ENCODE data around the gene CACNA1S.

CACNA1S gene

DNA sequence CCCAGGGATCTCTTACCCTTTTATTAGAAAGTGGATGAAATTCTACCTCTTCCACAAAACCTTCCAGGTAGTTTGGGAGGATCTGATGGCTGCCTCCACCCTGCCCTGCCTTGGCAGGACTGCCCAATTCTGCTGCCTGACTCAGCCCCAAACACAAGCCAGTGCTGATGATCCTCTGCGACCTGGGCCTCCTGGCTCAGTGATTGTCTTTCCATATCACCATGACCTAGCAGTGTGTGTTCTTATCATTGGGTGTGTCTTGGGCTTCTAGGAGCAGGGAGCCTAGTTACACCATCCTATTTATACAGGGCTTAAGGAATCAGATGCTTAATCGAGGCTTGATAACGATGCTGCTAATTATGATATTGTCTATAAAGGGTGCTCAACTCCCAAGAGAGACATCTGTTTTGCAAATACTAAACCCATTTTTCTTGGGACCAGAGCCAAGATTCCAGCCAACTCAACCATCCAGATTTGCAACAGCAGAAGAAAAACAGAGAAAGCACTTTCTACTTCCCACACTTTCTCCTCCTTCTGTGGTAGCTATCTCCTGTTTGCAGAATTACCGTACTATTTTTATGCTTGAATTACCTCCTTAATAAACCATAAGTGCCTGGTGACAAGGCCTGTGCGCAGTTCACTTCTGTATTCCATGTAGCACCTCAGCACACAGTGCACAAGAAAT lies 52.2 kb downstream of the CACNA1S start:
- FAIRE-seq = no peak

DNA sequence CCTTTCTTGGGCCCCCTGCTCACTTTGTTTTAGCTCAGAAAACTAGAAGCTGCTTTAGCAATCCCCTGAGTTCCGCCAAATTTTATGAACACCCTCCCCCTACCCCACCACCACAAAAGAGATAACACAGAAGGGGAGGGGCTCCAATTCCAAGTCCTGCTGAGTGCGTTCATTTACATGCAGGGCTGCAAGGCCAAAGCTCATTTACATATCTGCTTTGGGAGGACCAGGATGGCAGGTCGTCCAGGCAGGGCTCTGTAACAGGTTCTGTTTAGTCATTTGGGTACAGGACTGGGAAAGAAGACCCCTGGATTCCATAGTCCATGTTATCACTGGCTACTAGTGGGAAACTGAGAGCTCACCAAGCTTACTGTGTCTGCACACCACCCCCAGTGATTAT lies 52.8 kb downstream of the CACNA1S start:
- FAIRE-seq = no peak

DNA sequence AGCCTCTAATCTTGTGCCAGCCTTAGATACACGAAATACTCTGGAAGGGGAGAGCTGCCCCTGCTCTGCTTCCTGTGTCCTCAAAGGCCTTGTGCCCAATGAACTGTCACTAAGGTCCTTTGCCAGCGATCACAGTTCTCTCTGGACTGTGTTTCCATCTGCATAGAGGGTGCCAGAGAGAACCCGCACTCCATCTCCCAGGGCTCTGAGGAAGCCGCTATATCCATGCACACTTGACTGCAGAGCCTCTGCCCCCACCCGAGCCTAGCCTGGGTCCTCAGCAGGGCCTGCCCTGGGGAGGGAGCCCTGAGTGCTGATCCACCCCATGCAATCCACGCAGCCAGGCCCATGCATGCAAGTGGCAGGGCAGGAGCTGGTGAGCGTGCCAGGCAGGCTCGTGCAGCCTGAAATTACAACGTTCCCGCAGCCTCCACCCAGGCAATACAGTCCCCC lies 58.1 kb downstream of the CACNA1S start:
- FAIRE-seq = no peak

DNA sequence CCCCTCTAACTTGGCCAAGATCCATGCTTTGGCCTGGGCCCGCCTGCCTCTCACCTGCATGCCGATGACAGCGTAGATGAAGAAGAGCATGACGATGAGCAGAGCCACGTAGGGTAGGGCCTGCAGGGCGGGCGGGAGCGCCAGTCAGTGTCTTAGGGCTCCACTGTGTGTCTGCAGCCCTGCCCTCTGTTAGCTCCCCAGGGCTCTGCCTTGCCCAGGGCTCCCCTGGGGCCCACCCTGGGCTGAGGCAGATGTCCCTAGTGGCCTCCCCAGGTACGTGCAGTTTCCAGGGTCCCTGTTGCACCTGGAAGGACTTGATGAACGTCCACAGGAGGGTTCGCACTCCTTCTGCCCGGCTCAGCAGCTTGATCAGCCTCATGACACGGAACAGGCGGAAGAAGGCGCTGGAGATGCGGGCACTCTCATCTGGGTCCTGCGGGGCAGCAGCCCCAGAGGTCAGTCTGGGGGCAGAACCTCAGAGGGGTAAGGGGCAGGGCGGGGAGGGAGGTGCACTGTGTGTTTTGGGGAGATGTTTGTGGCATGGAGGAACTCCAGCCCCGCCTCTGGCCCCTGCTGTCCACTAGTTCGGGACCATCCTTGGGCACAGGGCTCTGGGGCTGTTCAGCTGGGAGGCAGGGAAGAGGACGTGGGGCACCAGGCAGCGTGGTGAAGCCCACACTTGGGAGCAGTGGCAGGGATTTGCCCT lies 58.9 kb downstream of the CACNA1S start:
- FAIRE-seq = no peak

DNA sequence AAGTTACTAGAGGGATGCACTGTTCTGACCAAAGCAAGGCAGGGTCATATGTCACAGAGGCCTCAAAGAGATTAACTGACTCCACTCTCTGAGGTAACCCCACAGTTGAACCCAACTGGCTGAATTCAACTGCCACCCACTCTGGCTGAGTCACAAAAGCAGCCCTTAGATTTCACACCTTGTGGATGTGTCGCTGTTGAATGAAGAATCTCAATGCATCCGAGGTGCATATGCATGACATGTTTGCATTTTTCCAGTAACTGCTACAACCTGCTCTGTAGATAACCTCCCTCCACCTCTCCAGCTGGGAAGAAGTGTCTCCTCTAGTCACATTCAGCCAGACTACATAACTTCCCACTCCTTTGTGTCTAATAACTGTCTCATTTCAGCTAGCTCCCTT lies 60.8 kb downstream of the CACNA1S start:
- no peak for FAIRE-seq

DNA sequence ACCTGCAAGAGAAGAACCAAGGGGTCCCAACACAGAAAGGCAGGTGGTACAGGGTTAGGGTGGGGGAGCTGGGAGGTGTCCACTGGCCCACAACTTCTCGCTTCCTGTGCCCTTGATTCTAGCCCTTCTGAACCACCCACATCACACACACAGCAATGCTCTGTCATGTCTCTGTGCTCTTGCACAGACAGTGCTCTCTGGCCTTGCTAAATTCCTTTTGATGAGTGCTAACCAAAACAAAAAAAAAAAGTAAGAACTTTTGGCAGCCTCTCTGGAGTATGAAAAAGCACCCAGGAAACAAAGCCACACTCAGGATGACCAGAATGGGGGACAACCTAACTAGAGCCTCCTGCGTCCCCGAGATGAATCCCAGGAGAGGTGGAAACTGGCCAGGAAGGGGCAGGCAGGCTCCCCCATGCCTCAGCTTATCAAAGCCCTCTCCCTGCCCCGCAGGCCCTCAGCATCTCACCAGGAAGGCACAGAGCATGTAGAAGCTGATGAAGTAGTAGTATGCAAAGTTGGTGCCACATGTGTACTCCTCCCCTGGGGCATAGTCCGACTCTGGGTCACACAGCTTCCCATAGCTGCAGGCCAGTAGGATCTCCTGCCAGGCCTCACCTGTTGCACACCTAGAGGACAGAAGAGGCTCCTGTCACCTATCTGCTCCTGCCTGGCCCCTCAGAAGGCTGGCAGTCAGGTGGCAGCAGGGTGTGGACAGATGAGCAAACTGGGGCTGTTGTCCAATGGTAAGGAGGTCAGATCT lies 61.5 kb downstream of the CACNA1S start:
- no peak for FAIRE-seq

DNA sequence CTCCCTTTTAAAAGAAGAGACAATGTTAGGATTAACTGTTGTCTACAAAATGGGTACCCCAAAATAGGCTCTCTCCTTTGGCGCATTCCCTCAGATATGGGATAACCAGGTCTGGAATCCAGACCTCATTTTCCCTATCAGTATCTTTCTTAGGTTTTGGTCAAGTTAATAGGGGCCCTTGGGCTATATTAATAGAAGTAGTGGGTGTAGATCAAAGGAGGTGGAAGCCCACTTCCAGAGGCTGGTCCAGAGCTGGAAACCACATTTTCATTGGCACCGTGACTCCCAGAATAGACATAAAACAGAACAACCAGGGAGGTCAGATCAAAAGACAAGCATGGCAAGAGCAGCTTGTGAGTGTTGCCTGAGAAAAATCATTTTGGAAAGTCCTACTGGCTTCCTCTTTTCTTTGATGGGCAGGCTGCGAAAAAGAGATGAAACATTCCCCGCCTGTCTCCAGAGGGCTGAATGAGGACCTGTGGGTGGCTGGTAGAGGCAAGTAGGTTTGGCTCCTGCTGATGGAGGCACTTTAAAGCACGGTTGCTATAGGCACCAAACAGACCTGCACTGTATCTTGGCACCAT lies 62.9 kb downstream of the CACNA1S start:
- FAIRE-seq = no peak

DNA sequence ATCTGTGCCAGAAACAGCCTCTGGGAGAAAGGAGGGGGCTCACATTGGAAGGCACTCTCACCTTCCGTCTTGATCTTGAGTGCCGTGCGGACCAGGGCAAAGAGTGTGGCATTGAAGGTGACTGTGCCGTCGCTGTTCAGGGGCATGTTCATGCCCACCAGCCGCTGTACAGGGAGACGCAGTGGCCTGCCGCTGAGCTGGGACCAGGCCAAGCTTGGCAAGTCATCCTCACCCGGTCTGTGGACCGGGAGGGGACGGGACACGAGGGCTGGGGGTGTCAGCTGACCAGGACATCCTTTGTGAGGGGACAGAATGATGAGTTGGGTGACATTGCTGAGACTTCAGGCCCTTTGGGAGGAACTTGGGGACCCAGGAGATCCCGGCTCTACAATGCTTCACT lies 63.7 kb downstream of the CACNA1S start:
- FAIRE-seq = no peak

DNA sequence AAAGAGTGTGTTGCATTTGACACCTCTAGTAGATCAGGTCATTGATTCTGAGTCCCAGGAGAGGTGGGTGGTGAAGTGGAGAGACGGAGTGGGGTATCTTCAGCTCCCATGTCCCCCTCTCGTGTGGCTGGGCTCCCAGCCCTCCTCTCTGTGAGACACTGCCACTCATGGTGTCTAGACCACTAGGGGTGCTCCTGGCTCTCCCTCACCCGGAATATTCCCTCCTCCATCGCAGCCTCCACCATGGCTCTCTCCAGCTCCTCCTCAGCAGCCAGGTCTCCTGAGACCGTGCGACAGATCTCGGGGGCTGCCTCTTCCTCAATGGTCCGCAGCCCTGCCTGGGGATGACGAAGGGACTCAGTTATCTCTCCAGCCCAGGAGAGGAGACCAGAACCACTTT lies 68.1 kb downstream of the CACNA1S start:
- no peak for FAIRE-seq

DNA sequence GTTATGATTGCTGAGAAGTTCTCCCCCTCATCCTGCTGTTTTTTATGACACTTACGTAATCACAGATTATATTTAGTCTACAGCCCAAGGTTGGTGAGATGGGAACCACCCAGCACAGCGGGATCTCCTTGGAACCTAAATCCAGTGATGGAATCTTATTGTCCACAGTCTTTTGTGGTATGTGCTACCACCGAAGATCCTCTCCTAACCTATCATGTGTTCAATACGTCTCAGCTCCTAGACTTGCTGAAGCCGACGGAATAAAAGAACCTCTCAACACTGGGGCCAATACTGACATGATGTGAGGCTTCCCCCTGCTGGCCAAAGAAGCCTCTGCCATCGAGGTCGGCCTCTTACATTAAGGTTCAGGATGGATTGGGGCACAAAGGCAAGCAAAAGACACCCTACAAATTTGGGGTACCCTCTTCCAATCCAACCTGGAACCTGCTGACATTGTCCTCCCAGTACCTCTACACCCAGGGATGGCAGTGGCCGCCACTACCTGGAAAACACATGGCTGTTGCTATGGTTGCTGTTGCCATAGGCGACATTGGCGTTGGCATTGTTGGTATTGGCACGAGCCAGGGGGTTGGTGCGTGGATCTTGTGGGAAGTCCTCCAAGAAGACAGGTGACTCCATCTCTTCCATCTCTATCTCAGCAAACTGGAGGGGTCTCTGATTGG lies 69.3 kb downstream of the CACNA1S start:
- no peak for FAIRE-seq

DNA sequence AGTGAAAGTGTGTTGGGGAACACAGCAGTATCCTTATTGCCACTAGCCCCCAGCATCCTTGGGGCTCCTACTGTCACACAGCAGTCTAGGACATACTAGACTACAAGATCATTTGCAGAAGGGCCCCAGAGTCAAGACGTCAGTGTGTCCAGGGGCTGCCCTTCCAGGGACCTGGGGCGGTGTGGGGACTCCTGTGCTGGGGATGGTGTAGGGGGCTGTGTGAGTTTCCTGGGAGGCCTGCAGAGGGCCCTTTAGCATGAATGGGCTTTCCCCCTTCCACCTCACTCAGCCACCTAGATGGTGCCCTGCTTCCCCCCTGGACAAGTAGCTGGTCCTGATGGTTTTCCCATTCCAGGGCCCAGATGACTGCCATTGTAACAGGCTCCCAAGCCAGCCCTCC lies 71.2 kb downstream of the CACNA1S start:
- FAIRE-seq = no peak

DNA sequence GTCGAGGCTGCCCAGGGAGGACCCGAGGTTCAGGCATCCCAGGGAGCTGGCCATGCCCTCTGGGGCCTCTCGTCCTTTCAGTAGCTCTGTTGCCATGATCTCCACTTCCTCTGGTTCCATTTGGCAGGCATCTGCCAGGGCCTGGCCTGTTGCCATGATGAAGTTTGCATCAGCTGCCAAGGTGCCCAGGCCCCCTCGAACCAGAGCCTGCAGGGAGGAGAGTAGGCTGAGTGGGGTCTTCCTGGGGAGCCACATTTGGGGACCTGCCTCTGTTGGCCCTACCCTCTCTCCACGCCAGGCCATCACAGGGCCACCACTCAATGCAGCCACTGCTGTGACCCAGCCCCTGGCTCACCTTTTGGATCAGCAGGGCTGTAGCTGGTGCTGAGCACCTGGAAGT lies 72.3 kb downstream of the CACNA1S start:
- FAIRE-seq = no peak

DNA sequence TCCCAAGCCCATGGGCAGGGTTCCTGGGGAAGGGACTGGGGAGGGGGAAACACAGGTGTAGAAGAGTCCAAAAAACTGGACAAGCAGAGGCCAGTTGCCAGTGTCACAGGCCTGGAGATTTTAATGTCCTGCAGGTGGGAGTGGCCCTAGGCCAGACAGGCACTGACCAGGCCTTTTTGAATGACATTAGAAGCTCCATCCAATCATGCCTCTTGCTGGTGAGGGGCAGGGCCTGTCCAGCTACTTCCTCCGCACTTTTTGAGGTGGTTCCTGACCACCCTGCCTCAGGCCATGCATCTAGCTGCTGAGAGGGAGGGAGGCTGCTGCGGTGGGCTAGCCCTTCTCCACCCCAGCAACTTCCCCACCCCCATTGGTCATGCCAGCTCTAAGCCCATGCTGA lies 72.8 kb downstream of the CACNA1S start:
- FAIRE-seq = no peak

DNA sequence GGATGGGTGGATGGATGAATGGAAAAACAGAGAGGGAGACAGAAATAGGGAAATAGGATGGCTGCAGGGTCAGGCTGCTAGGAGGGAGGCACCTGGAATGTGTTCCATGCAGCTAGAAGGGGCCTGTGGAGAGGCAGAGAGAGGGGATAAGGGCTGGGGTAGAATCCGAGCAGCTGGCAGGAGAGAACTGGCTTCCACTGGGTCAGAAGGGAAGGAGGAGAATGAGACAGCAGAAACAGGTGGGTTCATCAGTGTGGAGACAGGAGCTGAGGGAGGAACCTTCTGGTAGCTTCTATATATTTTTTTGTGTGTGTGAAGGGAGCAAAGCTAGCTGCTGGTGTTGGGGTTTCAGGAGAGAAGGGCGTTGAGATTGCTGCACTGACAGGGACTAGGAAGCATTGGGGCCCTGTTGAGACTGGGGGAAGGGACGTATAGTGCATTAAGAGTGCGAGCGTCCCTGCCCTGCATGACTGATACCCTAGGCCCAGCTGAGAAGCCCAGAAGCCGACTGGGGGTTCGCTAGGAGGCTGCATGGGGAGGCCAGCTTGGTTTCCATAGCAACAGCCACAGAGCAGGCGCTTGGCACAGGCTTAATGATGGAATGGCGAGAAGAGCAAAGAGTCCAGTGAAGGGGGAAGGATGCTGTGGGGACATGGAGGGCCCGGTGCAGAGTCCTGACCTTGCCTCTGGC lies 73.9 kb downstream of the CACNA1S start:
- FAIRE-seq = no peak

DNA sequence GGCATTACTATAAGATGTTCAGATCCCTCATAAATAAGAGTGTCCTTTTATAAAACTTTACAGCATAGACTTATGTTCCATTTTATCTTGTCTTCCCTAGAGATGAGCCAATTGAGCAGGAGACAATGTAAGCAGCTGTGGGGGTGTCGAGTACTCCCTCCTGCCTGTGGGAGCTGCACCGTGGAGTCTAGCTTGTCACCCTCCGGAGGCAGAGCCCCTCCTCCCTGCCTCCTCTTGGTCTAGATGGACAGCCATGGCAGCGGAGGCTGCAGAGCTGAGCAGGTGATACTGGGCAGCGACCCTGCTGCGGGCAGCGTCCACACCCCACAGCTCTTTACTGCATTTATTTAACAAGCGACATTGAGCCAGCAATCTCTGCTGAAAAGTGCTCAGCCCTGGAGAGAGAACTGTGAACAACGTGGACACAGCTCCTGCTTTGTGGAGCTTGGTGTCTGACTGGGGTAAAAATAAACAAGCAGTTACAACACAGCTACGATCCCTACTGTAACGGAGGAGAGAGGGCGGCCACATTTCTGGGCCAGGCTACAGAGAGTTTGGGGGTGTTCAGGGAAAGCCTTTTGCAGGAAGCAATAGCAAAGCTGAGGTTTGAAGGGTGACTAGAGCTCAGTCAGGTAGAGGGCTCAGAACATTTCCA lies 75.9 kb downstream of the CACNA1S start:
- FAIRE-seq = no peak

DNA sequence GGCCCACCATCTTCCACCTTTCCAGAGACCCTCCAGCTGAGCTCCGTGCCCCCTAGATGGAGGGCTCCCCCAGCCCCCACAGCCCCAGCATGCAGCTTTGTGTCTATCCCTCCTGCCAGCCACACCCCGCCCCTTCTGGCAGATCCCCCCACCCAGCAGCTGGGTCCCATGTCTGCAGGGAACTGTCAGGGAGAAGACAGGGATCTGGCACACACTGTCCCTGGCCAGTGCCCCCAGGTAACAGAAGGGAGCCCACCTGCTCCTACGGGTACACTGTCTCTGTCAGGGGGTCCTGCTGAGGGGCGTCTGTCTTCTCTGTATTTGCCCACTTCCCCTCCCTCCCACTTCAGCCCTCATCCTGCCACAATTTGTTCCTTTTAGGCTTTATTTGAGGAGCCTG lies 77.6 kb downstream of the CACNA1S start:
- no peak for FAIRE-seq

DNA sequence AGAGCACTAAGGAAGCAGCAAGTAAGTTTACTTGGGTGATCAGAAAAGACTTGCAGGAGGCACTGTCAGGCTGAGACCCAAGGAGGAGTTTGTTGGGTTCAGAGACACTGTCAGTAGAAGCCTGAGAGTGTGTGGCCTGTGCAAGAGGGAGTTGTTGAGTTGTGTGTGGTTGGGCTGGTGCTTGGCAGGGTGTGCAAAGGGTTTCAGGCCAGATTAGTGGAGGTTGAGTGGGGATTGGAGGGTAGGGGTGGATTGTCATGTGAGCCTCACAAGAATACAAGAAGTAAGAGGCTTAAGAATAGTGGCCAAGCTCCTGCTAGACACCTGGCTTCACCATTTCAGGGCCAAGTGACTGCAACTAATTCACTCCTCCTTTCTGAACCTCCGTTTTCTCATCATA lies 79.8 kb downstream of the CACNA1S start:
- no peak for FAIRE-seq

DNA sequence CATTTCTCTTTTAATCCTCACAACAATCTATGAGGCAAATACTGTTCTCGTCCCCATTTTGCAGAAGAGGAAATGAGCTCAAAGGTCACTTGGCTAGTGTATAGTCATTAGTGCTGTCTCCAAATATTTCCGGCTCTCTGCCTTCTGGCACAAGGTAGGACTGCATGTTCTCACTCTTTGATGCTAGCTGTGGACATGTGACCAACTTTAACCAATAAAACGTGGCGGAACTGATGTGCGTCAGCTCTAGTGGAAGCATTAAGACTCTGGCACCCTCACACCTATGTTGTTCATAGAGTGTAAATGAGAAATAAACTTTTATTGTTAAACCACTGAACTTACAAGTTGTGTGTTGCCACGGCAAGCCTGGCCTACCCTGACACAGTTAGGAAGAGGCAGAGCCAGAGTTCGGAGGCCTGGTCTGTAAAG lies 83.8 kb downstream of the CACNA1S start:
- FAIRE-seq = no peak

DNA sequence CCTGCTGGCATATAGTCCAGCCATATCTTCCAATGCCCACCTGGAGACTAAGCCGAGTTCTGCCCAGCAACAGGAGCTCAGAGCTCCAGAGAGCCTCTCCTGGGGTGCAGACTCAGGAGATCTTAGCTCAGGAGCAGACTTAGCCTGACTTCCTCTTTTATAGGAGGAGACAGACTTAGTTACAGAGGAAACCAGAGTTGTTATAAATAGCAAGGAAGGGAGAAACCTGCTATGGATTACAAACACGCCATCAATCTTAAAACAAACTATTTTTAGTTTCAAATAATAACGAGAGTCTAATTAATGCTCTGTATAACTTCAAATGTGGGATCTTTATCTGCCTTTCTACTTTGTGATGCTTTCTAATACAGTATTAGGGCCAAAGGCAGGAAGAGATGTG lies 85.4 kb downstream of the CACNA1S start:
- FAIRE-seq = no peak

DNA sequence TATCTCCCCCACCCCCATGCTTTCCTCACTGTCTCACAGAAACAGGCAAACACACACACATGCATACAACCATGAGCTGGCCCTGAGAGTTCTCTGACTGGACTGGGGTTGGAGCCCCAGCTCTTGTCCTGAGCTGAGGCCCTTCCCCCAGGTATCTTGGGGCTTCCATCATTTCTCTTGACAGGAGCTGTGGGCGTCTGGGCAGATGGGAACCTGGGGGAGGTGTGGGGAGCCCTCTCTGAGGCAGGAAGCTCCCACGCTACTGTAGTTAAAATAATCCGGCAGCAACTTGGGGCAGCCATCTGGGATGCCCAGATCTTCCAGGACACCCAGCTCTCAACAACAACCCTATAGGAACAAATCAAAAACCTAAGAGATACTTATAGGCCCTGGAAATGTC lies 86.0 kb downstream of the CACNA1S start:
- no peak for FAIRE-seq

DNA sequence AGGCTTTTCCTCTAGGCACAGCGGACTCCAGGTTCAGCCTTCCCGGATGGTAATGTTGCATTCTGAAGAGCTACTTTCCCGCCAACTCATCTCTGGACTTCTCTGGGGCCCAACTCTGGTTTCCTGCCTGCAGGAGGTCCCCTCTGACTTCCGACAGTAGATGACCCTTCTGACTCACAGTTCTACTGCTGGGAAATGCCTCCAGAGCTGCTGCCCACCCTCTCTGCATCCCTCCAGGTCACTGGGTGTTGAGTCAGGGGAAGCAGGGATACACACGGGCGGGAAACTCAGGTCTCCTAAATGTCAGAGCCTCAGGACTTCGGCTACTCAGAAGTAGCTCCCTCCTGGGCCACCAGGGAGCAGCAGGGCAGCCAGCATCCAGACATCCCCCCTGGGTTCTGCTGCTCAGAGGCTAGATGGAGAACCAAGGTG lies 86.6 kb downstream of the CACNA1S start:
- FAIRE-seq = no peak

DNA sequence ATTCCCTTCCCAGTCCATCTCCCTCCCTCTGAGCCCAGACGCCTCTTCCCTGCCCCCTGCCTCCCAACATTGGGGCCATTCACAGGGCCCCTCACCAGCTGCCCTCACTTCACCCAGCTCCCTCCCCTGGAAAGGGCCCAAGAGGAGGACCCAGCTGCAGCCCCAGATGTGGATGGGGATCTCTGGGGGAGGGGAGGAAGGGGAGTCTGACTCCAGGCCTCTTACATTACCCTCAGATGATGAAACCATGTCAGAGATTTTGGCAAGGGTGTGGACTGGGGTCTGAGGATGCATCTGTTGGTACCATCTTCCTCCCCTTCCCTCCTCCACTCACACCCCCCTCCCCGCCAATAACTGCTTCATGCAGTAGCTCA lies 87.6 kb downstream of the CACNA1S start:
- FAIRE-seq = no peak
